CD4-positive, alpha-beta T cell (primary cell): ENCODE results near the gene C1QTNF7. TPM values are rescaled to one million over a fixed set of nuclear protein-coding genes. Genes with fewer than 3 reads are reported as not detected.

Experiments used
- ATAC-seq: fragments of 200-7000 bp; cut with Tn5 transposase; one replicate; pipeline ENCODE4 v1.10.0; 2022; ENCODE audit warnings: mild to moderate bottlenecking; ENCODE audit not compliant: poor library complexity
- CTCF ChIA-PET: fragments of 350-600 bp; sonication (Branson Sonifier 250); formaldehyde crosslinking; loops from one replicate; lab custom pipeline; 2021; ENCODE audit warnings: antibody characterized with exemption, inconsistent platforms; lab: Charles Lee
- POLR2A ChIA-PET: fragments of 350-600 bp; sonication (Branson Sonifier 250); formaldehyde crosslinking; loops from one replicate; lab custom pipeline; 2021; ENCODE audit warnings: antibody characterized with exemption, inconsistent platforms; lab: Charles Lee
- DNase-seq, 14 experiments: peaks; one replicate each; pipeline ENCODE4 v3.0.0-alpha.2; 2013 to 2020; ENCODE audit warnings: mixed read lengths in 2 of 14
- H3K27ac ChIP-seq, 2 donors: one replicate each; pipeline versions ENCODE4 v1.5.1 to v1.7.0; 2013; ENCODE audit warnings: low read length in 2 of 2, low read depth in 1 of 2, mild to moderate bottlenecking in 1 of 2
- H3K27me3 ChIP-seq, 2 experiments: 1 replicate in 1 of 2; 2 replicates in 1 of 2; pipeline versions ENCODE4 v1.6.1 to v1.7.0; 2013; ENCODE audit warnings: low read length in 2 of 2, control low read depth in 1 of 2, mild to moderate bottlenecking in 1 of 2, moderate library complexity in 1 of 2; ENCODE audit not compliant: insufficient read depth in 2 of 2, control insufficient read depth in 1 of 2
- H3K36me3 ChIP-seq: one replicate; pipeline ENCODE4 v1.6.1; 2013; ENCODE audit warnings: low read length, control low read depth; ENCODE audit not compliant: insufficient read depth
- H3K4me1 ChIP-seq: one replicate; pipeline ENCODE4 v1.6.1; 2013; ENCODE audit warnings: low read length, control low read depth; ENCODE audit not compliant: insufficient read depth
- H3K4me3 ChIP-seq: one replicate; pipeline ENCODE4 v1.5.1; 2013; ENCODE audit warnings: mild to moderate bottlenecking, low read length, moderate library complexity
- H3K9me3 ChIP-seq, 2 experiments: 1 replicate in 1 of 2; 2 replicates in 1 of 2; pipeline versions ENCODE4 v1.6.1 to v1.7.0; 2013; ENCODE audit warnings: low read length in 2 of 2, mild to moderate bottlenecking in 2 of 2, control low read depth in 1 of 2, moderate library complexity in 1 of 2; ENCODE audit not compliant: control insufficient read depth in 1 of 2, insufficient read depth in 1 of 2
- H3K27ac Mint-ChIP-seq: one replicate; pipeline ENCODE4 v1.8.0; 2020; ENCODE audit warnings: mixed read lengths
- H3K27me3 Mint-ChIP-seq: one replicate; pipeline ENCODE4 v1.8.0; 2021; ENCODE audit warnings: mixed read lengths
- H3K36me3 Mint-ChIP-seq: one replicate; pipeline ENCODE4 v1.8.0; 2021; ENCODE audit warnings: low read depth, mixed read lengths
- H3K4me1 Mint-ChIP-seq: one replicate; pipeline ENCODE4 v1.8.0; 2021; ENCODE audit warnings: low read depth, mixed read lengths
- H3K4me3 Mint-ChIP-seq: one replicate; pipeline ENCODE4 v1.8.0; 2020; ENCODE audit warnings: mild to moderate bottlenecking, mixed read lengths
- H3K9me3 Mint-ChIP-seq: one replicate; pipeline ENCODE4 v1.8.0; 2020; ENCODE audit warnings: mixed read lengths
- CTCF ChIP-seq: fragments of 200-600 bp; IDR thresholded peaks from one replicate; pipeline ENCODE4 v1.8.0; 2022; ENCODE audit warnings: antibody characterized with exemption, mild to moderate bottlenecking
- intact Hi-C, 2 experiments: fragments of 100-400 bp; cut with DNase I in 1 of 2; cut with micrococcal nuclease in 1 of 2; formaldehyde crosslinking; loops; one replicate each; pipeline versions ENCODE4 v1.15.1 to v1.9.0; 2023 to 2025; cut with DNase I, micrococcal nuclease
- total RNA-seq, 174 experiments: library from RNA in 2 of 174; stranded (reverse) in 2 of 174; gene quantifications; one replicate each; pipeline ENCODE4 v1.2.3 and lab custom pipeline; 2021 to 2026

C1QTNF7 gene
- total RNA-seq, 2 experiments from 2014 or later = not detected

GRCh38 chr4:15495621-15496020, 67.8 kb downstream of the C1QTNF7 start:
- Mint-ChIP-seq H3K36me3 (no peaks in the 10 kb centered on the region), H3K4me1 (no peaks in the 10 kb centered on the region)
- no peak for ATAC-seq

More at GRCh38 chr4:15495621-15496020, 67.8 kb downstream of the C1QTNF7 start:
- no peak overlapping the region for H3K27ac Mint-ChIP-seq
- H3K27me3 ChIP-seq = no peaks in the 10 kb centered on the region
- no peaks in the 10 kb centered on the region for H3K4me1 ChIP-seq
- H3K27me3 Mint-ChIP-seq = peaks cover 4% of the 10 kb centered on the region
- no peak overlapping the region for H3K27ac ChIP-seq
- CTCF ChIA-PET = no interaction called here
- H3K4me3 Mint-ChIP-seq = no peak overlapping the region
- DNase-seq = no peak
- POLR2A ChIA-PET = no interaction called here
- no peaks in the 10 kb centered on the region for H3K9me3 ChIP-seq
- no peak overlapping the region for H3K4me3 ChIP-seq
- no peaks in the 10 kb centered on the region for H3K36me3 ChIP-seq
- no peak for TF ChIP-seq CTCF
- intact Hi-C loops = no loop called here
- peaks cover 8% of the 10 kb centered on the region for H3K9me3 Mint-ChIP-seq

Other genes with a start within 250 kb of the C1QTNF7 start
- not detected for gene CC2D2A, start 41.8 kb downstream of the C1QTNF7 start, total RNA-seq
- 10 to 100 TPM; 60.1 to 62.5 TPM for gene FBXL5, start 227.3 kb downstream of the C1QTNF7 start, total RNA-seq